ENCODE measurements around the gene SWT1.

The SWT1 gene

DNA sequence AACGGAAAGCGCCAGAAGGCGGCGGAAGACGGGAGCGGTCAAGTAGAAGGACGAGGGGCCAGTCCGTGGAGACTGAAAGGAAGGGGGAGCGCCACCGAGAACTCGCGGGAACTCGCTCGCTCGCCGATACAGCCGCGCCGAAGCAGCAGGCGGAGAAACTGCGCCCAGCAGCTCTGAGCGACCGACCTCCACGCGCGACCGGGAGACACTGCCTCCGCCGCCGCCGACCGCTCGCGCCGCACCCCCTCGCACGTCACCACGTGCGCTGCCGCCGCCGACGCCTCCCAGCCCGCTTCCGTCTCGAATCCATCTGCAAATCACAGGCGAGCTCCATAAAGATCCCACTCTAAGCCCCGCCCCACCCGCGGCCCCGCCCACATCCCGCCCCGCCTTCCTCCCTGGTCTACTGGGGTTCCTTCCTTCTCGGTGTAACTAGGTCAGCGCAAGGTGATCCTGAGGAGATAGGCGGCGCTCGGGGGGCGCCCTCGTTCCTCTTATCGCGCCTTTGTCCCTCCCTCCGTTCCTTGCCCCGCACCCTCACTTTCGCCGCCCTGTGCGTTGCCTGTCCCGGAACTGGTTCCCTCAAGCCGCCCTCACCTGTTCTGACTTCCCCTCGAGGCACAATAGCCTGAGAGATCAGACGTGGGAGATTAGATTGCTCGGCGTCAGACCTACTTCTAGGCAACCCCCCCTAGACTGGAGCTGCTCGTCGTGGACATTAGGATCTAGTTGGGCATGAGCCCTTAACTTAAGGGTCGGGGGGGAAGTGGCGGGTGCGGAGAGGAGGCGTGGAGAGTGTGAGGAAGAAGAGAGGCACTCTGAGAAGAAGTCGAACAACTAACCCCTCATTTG is 160.3 kb downstream of the SWT1 start, which contains the start of gene IVNS1ABP (continued):
- TF ChIP-seq ZNF8 (CRISPR knock-in tag; IDR thresholded peaks at IDR 0.05): no peak

GRCh38 chr1:185317886-185318310 is 160.9 kb downstream of the SWT1 start:
- no peak; the same call in 2 of the 3 replicates for ATAC-seq
- TF ChIP-seq, protein P1, sequence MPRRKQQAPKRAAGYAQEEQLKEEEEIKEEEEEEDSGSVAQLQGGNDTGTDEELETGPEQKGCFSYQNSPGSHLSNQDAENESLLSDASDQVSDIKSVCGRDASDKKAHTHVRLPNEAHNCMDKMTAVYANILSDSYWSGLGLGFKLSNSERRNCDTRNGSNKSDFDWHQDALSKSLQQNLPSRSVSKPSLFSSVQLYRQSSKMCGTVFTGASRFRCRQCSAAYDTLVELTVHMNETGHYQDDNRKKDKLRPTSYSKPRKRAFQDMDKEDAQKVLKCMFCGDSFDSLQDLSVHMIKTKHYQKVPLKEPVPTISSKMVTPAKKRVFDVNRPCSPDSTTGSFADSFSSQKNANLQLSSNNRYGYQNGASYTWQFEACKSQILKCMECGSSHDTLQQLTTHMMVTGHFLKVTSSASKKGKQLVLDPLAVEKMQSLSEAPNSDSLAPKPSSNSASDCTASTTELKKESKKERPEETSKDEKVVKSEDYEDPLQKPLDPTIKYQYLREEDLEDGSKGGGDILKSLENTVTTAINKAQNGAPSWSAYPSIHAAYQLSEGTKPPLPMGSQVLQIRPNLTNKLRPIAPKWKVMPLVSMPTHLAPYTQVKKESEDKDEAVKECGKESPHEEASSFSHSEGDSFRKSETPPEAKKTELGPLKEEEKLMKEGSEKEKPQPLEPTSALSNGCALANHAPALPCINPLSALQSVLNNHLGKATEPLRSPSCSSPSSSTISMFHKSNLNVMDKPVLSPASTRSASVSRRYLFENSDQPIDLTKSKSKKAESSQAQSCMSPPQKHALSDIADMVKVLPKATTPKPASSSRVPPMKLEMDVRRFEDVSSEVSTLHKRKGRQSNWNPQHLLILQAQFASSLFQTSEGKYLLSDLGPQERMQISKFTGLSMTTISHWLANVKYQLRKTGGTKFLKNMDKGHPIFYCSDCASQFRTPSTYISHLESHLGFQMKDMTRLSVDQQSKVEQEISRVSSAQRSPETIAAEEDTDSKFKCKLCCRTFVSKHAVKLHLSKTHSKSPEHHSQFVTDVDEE (CRISPR knock-in tag; IDR thresholded peaks at IDR 0.05): no peak
- peak; percentile 7; the same call in 1 of the 2 replicates for TF ChIP-seq TOX (CRISPR knock-in tag; IDR thresholded peaks at IDR 0.05; ENCODE audit: borderline replicate concordance)

DNA sequence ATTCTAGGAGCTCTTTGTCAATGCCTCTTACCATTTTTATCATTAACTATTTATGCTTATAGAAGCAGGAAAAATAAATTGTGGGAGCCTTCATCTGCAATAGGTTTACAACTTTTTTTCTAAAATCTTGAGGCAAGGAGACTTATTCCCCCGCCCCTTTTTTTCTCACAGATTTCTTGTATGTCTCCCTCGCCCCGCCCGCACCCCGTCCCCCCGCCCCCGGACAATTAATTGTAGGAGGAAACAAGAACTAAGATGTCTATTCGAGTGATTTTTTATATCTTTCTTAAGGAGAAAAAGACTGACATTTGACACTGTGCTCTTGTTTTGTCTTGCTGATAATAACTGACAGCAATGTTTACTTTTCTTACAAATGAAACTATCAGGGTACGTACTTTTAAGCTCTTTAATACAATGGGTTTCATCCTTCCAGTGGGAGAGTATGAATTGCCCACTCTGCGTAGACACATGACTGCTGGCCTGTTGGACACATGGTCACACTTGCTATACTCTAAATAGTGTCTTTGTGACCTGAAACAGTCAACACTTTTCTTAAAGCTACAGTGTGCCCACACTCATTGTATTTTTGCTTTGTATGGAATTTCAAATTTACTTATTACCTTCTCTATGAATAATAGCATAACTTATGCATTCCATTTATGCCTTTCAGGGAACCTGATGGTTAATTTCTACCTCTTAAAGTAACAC is 161.6 kb downstream of the SWT1 start:
- no peak for TF ChIP-seq SNAI2 (CRISPR knock-in tag; IDR thresholded peaks at IDR 0.05)
- no peak for TF ChIP-seq CREB5 (CRISPR knock-in tag; IDR thresholded peaks at IDR 0.05; ENCODE audit: low read depth)
- TF ChIP-seq ZFP3 (CRISPR knock-in tag; IDR thresholded peaks at IDR 0.05): no peak
- TF ChIP-seq RARB (CRISPR knock-in tag; IDR thresholded peaks at IDR 0.05): no peak
- TF ChIP-seq, protein P2, sequence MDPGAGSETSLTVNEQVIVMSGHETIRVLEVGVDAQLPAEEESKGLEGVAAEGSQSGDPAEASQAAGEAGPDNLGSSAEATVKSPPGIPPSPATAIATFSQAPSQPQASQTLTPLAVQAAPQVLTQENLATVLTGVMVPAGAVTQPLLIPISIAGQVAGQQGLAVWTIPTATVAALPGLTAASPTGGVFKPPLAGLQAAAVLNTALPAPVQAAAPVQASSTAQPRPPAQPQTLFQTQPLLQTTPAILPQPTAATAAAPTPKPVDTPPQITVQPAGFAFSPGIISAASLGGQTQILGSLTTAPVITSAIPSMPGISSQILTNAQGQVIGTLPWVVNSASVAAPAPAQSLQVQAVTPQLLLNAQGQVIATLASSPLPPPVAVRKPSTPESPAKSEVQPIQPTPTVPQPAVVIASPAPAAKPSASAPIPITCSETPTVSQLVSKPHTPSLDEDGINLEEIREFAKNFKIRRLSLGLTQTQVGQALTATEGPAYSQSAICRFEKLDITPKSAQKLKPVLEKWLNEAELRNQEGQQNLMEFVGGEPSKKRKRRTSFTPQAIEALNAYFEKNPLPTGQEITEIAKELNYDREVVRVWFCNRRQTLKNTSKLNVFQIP (CRISPR knock-in tag; IDR thresholded peaks at IDR 0.05; ENCODE audit: borderline replicate concordance, low read depth): no peak
- no peak for TF ChIP-seq ESRRG (CRISPR knock-in tag; IDR thresholded peaks at IDR 0.05)
- no peak for TF ChIP-seq OSR1 (CRISPR knock-in tag; IDR thresholded peaks at IDR 0.05)
- no peak for TF ChIP-seq TCF4 (CRISPR knock-in tag; IDR thresholded peaks at IDR 0.05; ENCODE audit: borderline replicate concordance)
- TF ChIP-seq BACH2 (CRISPR knock-in tag; IDR thresholded peaks at IDR 0.05; ENCODE audit: borderline replicate concordance): no peak
- TF ChIP-seq ZFP30 (CRISPR knock-in tag; IDR thresholded peaks at IDR 0.05): no peak
- TF ChIP-seq, protein P3, sequence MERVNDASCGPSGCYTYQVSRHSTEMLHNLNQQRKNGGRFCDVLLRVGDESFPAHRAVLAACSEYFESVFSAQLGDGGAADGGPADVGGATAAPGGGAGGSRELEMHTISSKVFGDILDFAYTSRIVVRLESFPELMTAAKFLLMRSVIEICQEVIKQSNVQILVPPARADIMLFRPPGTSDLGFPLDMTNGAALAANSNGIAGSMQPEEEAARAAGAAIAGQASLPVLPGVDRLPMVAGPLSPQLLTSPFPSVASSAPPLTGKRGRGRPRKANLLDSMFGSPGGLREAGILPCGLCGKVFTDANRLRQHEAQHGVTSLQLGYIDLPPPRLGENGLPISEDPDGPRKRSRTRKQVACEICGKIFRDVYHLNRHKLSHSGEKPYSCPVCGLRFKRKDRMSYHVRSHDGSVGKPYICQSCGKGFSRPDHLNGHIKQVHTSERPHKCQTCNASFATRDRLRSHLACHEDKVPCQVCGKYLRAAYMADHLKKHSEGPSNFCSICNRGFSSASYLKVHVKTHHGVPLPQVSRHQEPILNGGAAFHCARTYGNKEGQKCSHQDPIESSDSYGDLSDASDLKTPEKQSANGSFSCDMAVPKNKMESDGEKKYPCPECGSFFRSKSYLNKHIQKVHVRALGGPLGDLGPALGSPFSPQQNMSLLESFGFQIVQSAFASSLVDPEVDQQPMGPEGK (CRISPR knock-in tag; IDR thresholded peaks at IDR 0.05; ENCODE audit: borderline replicate concordance): no peak
- no peak for TF ChIP-seq GLIS3 (CRISPR knock-in tag; IDR thresholded peaks at IDR 0.05)
- TF ChIP-seq PPARA (CRISPR knock-in tag; IDR thresholded peaks at IDR 0.05; ENCODE audit: borderline replicate concordance): no peak
- TF ChIP-seq, protein P1 (CRISPR knock-in tag; IDR thresholded peaks at IDR 0.05): no peak
- ATAC-seq: no peak

Data from SK-N-SH treated with all-trans-retinoic acid at 6 μM for 48 hours (cell line).